Measurements from ENCODE around the gene FIGLA.
"Not testable (repeated sequence)": the region's sequence is repeated elsewhere in the genome, so short reads cannot be mapped to it uniquely, and the experiment has no call there.

FIGLA gene

GRCh38 chr2:70807828-70808118, 17.3 kb upstream of the FIGLA start:
- Histone ChIP-seq H3K4me1 (ENCODE audit: control insufficient read depth, insufficient read depth, low read length, unreplicated experiment) (no peaks in the 10 kb centered on the region), H3K27me3 (ENCODE audit: insufficient read depth, low read length) (peaks cover 62% of the 10 kb centered on the region), H3K27ac (ENCODE audit: low read depth, low read length) (no peak overlapping the region), H2AFZ (ENCODE audit: low read length, unreplicated experiment) (no peak overlapping the region), H3K79me2 (ENCODE audit: control insufficient read depth, insufficient read depth, low read length, unreplicated experiment) (no peaks in the 10 kb centered on the region), H3K4me3 (ENCODE audit: low read depth, low read length) (no peak overlapping the region), H3K36me3 (ENCODE audit: insufficient read depth, low read length) (no peaks in the 10 kb centered on the region)

DNA sequence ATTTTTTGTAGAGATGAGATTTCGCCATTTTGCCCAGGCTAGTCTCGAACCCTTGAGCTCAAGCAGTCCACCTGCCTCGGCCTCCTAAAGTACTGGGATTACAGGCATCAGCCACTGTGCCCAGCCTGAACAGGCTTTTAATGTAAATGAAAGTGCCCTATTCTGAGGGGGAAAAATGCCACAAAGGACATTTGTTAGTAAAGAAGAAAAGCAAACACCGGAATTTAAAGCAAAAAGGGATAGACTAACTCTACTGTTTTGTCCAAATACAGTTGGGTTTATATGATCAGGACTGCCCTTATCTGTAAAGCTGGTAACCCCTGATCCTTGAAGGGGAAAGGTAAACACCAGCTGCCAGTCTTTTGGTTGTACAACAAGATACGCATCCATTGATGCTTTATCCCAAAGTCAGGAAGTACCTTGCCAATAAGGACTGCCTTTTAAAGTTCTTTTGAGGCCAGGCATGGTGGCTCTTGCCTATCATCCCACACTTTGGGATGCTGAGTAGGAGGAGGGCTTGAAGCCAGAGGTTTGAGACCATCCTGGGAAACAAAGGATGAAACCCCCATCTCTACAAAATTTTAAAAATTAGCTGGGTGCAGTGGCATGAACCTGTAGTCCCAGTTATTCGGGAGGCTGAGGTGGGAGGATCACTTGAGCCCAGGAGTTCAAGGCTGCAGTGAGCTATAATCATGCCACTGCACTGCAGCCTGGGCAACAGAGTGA, 16.8 kb upstream of the FIGLA start:
- Histone ChIP-seq H3K79me2 (ENCODE audit: control insufficient read depth, insufficient read depth, low read length, unreplicated experiment) (no peaks in the 10 kb centered on the region), H2AFZ (ENCODE audit: low read length, unreplicated experiment) (no peak overlapping the region), H3K27ac (ENCODE audit: low read depth, low read length) (no peak overlapping the region)

DNA sequence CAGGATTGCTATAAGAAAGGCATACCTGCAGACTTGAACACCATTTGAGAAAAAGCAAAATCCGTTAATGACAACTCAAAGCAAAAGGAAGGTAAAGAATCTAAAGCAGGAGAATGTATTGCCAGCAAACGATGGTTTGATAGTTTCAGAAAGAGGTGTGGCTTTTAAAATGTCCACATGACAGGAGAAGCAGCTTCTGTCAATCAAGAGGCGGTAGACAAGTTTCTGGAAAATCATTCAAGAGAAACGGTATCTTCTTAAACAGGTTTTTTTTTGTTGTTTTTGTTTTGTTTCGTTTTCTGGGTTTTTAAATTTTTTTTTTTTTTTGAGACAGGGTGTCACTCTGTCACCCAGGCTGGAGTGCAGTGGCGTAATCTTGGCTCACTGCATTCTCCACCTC, 16.2 kb upstream of the FIGLA start:
- no peaks in the 10 kb centered on the region for H3K4me1 ChIP-seq (ENCODE audit: control insufficient read depth, insufficient read depth, low read length, unreplicated experiment)
- H3K79me2 ChIP-seq (ENCODE audit: control insufficient read depth, insufficient read depth, low read length, unreplicated experiment), result no peaks in the 10 kb centered on the region
- H3K27me3 ChIP-seq (ENCODE audit: insufficient read depth, low read length), result peaks cover 58% of the 10 kb centered on the region
- H2AFZ ChIP-seq (ENCODE audit: low read length, unreplicated experiment), result no peak overlapping the region
- H3K4me3 ChIP-seq (ENCODE audit: low read depth, low read length), result no peak overlapping the region
- H3K36me3 ChIP-seq (ENCODE audit: insufficient read depth, low read length), result no peaks in the 10 kb centered on the region
- H3K27ac ChIP-seq (ENCODE audit: low read depth, low read length), result no peak overlapping the region

More for the DNA sequence above, 16.8 kb upstream of the FIGLA start:
- Histone ChIP-seq H3K4me3 (ENCODE audit: low read depth, low read length) (no peak overlapping the region), H3K36me3 (ENCODE audit: insufficient read depth, low read length) (no peaks in the 10 kb centered on the region), H3K27me3 (ENCODE audit: insufficient read depth, low read length) (peaks cover 58% of the 10 kb centered on the region), H3K4me1 (ENCODE audit: control insufficient read depth, insufficient read depth, low read length, unreplicated experiment) (no peaks in the 10 kb centered on the region)

GRCh38 chr2:70806013-70806412, 15.6 kb upstream of the FIGLA start:
- H3K36me3 ChIP-seq (ENCODE audit: insufficient read depth, low read length), result no peaks in the 10 kb centered on the region
- H3K27me3 ChIP-seq (ENCODE audit: insufficient read depth, low read length), result peaks cover 58% of the 10 kb centered on the region
- no peak overlapping the region for H3K4me3 ChIP-seq (ENCODE audit: low read depth, low read length)
- H3K79me2 ChIP-seq (ENCODE audit: control insufficient read depth, insufficient read depth, low read length, unreplicated experiment), result no peaks in the 10 kb centered on the region
- no peaks in the 10 kb centered on the region for H3K4me1 ChIP-seq (ENCODE audit: control insufficient read depth, insufficient read depth, low read length, unreplicated experiment)
- no peak overlapping the region for H2AFZ ChIP-seq (ENCODE audit: low read length, unreplicated experiment)
- no peak overlapping the region for H3K27ac ChIP-seq (ENCODE audit: low read depth, low read length)

GRCh38 chr2:70801607-70802263, 11.3 kb upstream of the FIGLA start:
- no peak overlapping the region for H3K27ac ChIP-seq (ENCODE audit: low read depth, low read length)
- H3K27me3 ChIP-seq (ENCODE audit: insufficient read depth, low read length), result peaks cover 60% of the 10 kb centered on the region
- no peaks in the 10 kb centered on the region for H3K36me3 ChIP-seq (ENCODE audit: insufficient read depth, low read length)
- H3K4me1 ChIP-seq (ENCODE audit: control insufficient read depth, insufficient read depth, low read length, unreplicated experiment), result no peaks in the 10 kb centered on the region
- no peaks in the 10 kb centered on the region for H3K79me2 ChIP-seq (ENCODE audit: control insufficient read depth, insufficient read depth, low read length, unreplicated experiment)
- H2AFZ ChIP-seq (ENCODE audit: low read length, unreplicated experiment), result no peak overlapping the region
- no peak overlapping the region for H3K4me3 ChIP-seq (ENCODE audit: low read depth, low read length)

DNA sequence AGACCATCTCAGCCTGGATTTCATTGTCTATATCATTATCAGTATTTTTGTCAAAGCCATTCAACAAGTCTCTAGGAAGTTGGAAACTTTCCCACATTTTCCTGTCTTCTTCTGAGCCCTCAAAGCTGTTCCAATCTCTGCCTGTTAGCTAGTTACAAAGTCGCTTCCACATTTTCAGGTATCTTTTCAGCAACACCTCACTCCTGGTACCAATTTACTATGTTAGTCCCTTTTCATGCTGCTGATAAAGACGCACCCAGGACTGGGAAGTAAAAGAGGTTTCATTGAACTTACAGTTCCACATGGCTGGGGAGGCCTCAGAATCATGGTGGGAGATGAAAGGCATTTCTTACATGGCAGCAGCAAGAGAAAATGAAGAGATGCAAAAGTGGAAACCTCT, 9.3 kb upstream of the FIGLA start:
- no peaks in the 10 kb centered on the region for H3K79me2 ChIP-seq (ENCODE audit: control insufficient read depth, insufficient read depth, low read length, unreplicated experiment)

GRCh38 chr2:70797996-70798395, 7.6 kb upstream of the FIGLA start:
- not testable (repeated sequence) for H3K79me2 ChIP-seq (ENCODE audit: control insufficient read depth, insufficient read depth, low read length, unreplicated experiment); H3K36me3 ChIP-seq (ENCODE audit: insufficient read depth, low read length); H3K27ac ChIP-seq (ENCODE audit: low read depth, low read length); H3K4me3 ChIP-seq (ENCODE audit: low read depth, low read length); H2AFZ ChIP-seq (ENCODE audit: low read length, unreplicated experiment); H3K4me1 ChIP-seq (ENCODE audit: control insufficient read depth, insufficient read depth, low read length, unreplicated experiment)
- H3K27me3 ChIP-seq (ENCODE audit: insufficient read depth, low read length), result peaks cover 80% of the 10 kb centered on the region

More for the DNA sequence above, 9.3 kb upstream of the FIGLA start:
- Histone ChIP-seq H3K36me3 (ENCODE audit: insufficient read depth, low read length) (no peaks in the 10 kb centered on the region), H3K4me3 (ENCODE audit: low read depth, low read length) (no peak overlapping the region), H3K27me3 (ENCODE audit: insufficient read depth, low read length) (peaks cover 71% of the 10 kb centered on the region), H3K27ac (ENCODE audit: low read depth, low read length) (no peak overlapping the region), H2AFZ (ENCODE audit: low read length, unreplicated experiment) (no peak overlapping the region), H3K4me1 (ENCODE audit: control insufficient read depth, insufficient read depth, low read length, unreplicated experiment) (no peaks in the 10 kb centered on the region)

- H3K27me3 ChIP-seq (ENCODE audit: insufficient read depth, low read length), result peaks cover 85% of the 10 kb centered on the region
- H3K4me3 ChIP-seq (ENCODE audit: low read depth, low read length), result no peak overlapping the region
- no peaks in the 10 kb centered on the region for H3K36me3 ChIP-seq (ENCODE audit: insufficient read depth, low read length)
- H3K27ac ChIP-seq (ENCODE audit: low read depth, low read length), result no peak overlapping the region
- no peak overlapping the region for H2AFZ ChIP-seq (ENCODE audit: low read length, unreplicated experiment)
- H3K79me2 ChIP-seq (ENCODE audit: control insufficient read depth, insufficient read depth, low read length, unreplicated experiment), result no peaks in the 10 kb centered on the region
- no peaks in the 10 kb centered on the region for H3K4me1 ChIP-seq (ENCODE audit: control insufficient read depth, insufficient read depth, low read length, unreplicated experiment)
These were observed 7.1 kb upstream of the FIGLA start for GRCh38 chr2:70797506-70797905.

DNA sequence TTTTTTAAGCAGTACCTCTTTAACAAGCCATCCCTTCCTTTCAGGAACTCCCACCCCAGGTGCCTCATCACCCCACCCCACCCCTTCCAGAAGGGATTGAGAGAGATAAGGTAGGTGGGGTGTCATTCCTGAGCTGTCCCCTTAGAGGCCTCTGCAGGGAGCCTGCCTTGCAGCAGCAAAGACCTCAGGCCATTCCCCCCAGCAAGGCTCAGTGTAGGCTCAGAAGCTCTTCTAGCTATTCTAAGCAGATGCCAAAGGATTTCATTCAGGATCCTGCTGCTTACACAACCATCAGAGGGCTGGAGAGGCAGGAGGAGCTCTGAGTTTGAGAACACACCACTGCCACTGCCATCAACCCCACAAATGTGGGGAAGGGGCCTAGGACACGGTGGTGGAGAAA, 5.8 kb upstream of the FIGLA start:
- Histone ChIP-seq H3K79me2 (ENCODE audit: control insufficient read depth, insufficient read depth, low read length, unreplicated experiment) (no peaks in the 10 kb centered on the region), H3K27me3 (ENCODE audit: insufficient read depth, low read length) (peaks cover 84% of the 10 kb centered on the region), H2AFZ (ENCODE audit: low read length, unreplicated experiment) (no peak overlapping the region), H3K4me3 (ENCODE audit: low read depth, low read length) (no peak overlapping the region), H3K4me1 (ENCODE audit: control insufficient read depth, insufficient read depth, low read length, unreplicated experiment) (no peaks in the 10 kb centered on the region), H3K36me3 (ENCODE audit: insufficient read depth, low read length) (no peaks in the 10 kb centered on the region), H3K27ac (ENCODE audit: low read depth, low read length) (no peak overlapping the region)

- H2AFZ ChIP-seq (ENCODE audit: low read length, unreplicated experiment), result no peak overlapping the region
- peaks cover 84% of the 10 kb centered on the region for H3K27me3 ChIP-seq (ENCODE audit: insufficient read depth, low read length)
- no peaks in the 10 kb centered on the region for H3K4me1 ChIP-seq (ENCODE audit: control insufficient read depth, insufficient read depth, low read length, unreplicated experiment)
- H3K36me3 ChIP-seq (ENCODE audit: insufficient read depth, low read length), result no peaks in the 10 kb centered on the region
- H3K4me3 ChIP-seq (ENCODE audit: low read depth, low read length), result no peak overlapping the region
- H3K27ac ChIP-seq (ENCODE audit: low read depth, low read length), result no peak overlapping the region
- H3K79me2 ChIP-seq (ENCODE audit: control insufficient read depth, insufficient read depth, low read length, unreplicated experiment), result no peaks in the 10 kb centered on the region
These were observed 4.9 kb upstream of the FIGLA start for GRCh38 chr2:70795164-70795995.

Measured in ACC112 (cell line).